K562 (cell line): ENCODE results near the gene ANKRD24. TPM values are rescaled to one million over a fixed set of nuclear protein-coding genes. Genes with fewer than 3 reads are reported as not detected.

Source experiments
- FIP1L1 ChIP-seq: fragments of 200-400 bp; formaldehyde crosslinking; IDR thresholded peaks from 2 replicates; pipeline ENCODE4 v1.6.1; 2018; ENCODE audit warnings: mild to moderate bottlenecking, low read depth, low read length; ENCODE audit not compliant: poor library complexity, severe bottlenecking
- FUS ChIP-seq: fragments of 200-400 bp; formaldehyde crosslinking; optimal IDR thresholded peaks from 2 replicates; pipeline ENCODE3; 2017; ENCODE audit warnings: low read depth, low read length
- GABPA ChIP-seq: fragments of 200-800 bp; sonication (Bioruptor generic); conservative IDR thresholded peaks from 2 replicates; pipeline ENCODE4 v1.6.1; 2016; ENCODE audit warnings: low read depth, missing genetic modification characterization, missing compliant biosample characterization
- GTF2A2 ChIP-seq: IDR thresholded peaks from 2 replicates; pipeline ENCODE4 v1.6.1; 2016; ENCODE audit warnings: mild to moderate bottlenecking, missing genetic modification characterization, missing compliant biosample characterization
- HDAC3 ChIP-seq: fragments of 450-650 bp; IDR thresholded peaks from 2 replicates; pipeline ENCODE4 v1.6.1; 2018; ENCODE audit warnings: borderline replicate concordance, mild to moderate bottlenecking, moderate library complexity; ENCODE audit not compliant: partially characterized antibody
- HEY1 ChIP-seq: fragments of 250-450 bp; sonication (Bioruptor Pico); IDR thresholded peaks from 2 replicates; pipeline ENCODE4 v1.5.0; 2020; ENCODE audit warnings: mild to moderate bottlenecking, moderate library complexity, borderline replicate concordance
- KDM5B ChIP-seq: fragments of 200-600 bp; sonication (generic); IDR thresholded peaks from 2 replicates; pipeline ENCODE4 v1.6.1; 2012; ENCODE audit warnings: low read depth, mild to moderate bottlenecking, moderate library complexity, low read length, control low read depth, inconsistent platforms; ENCODE audit not compliant: insufficient replicate concordance
- KLF10 ChIP-seq: fragments of 250-450 bp; sonication (Bioruptor Pico); IDR thresholded peaks from 2 replicates; pipeline ENCODE4 v1.6.1; 2021; ENCODE audit warnings: matching md5 sums
- NBN ChIP-seq: fragments of 450-650 bp; IDR thresholded peaks from 2 replicates; pipeline ENCODE4 v1.6.1; 2016; ENCODE audit warnings: low read depth, mild to moderate bottlenecking
- NFYB ChIP-seq: IDR thresholded peaks from 2 replicates; pipeline ENCODE4 v1.6.1; 2011; ENCODE audit warnings: mild to moderate bottlenecking, moderate library complexity; ENCODE audit not compliant: insufficient read length; ENCODE audit errors: extremely low read depth
- NONO ChIP-seq, 2 experiments: fragments of 200-400 bp in 1 of 2; fragments of 450-650 bp in 1 of 2; formaldehyde crosslinking in 1 of 2; IDR thresholded peaks; 2 replicates each; pipeline ENCODE4 v1.6.1; 2017; ENCODE audit warnings: low read depth in 2 of 2, mild to moderate bottlenecking in 2 of 2, moderate library complexity in 2 of 2, low read length in 1 of 2
- PML ChIP-seq: IDR thresholded peaks from 2 replicates; pipeline ENCODE4 v1.6.1; 2012; ENCODE audit warnings: low read length, inconsistent platforms
- POLR2H ChIP-seq: IDR thresholded peaks from 2 replicates; pipeline ENCODE4 v1.6.1; 2016; ENCODE audit warnings: missing genetic modification characterization, low read depth, mild to moderate bottlenecking, control low read depth, missing compliant biosample characterization, moderate library complexity
- PTTG1 ChIP-seq: fragments of 450-650 bp; IDR thresholded peaks from 2 replicates; pipeline ENCODE4 v1.6.1; 2016; ENCODE audit warnings: low read depth, mild to moderate bottlenecking, missing genetic modification characterization, missing compliant biosample characterization
- RB1 ChIP-seq: fragments of 450-650 bp; IDR thresholded peaks from 2 replicates; pipeline ENCODE4 v1.6.1; 2017; ENCODE audit warnings: low read depth, mild to moderate bottlenecking
- STAT5A ChIP-seq: IDR thresholded peaks from 2 replicates; pipeline ENCODE4 v1.6.1; 2012; ENCODE audit warnings: low read length, inconsistent platforms, borderline replicate concordance
- ZBTB17 ChIP-seq: fragments of 450-650 bp; formaldehyde crosslinking; IDR thresholded peaks from 2 replicates; pipeline ENCODE4 v1.4.0; 2020; ENCODE audit warnings: mild to moderate bottlenecking
- ZBTB8A ChIP-seq: fragments of 450-650 bp; IDR thresholded peaks from 2 replicates; pipeline ENCODE4 v1.6.1; 2018; ENCODE audit warnings: mild to moderate bottlenecking, moderate library complexity; ENCODE audit not compliant: partially characterized antibody
- ZNF586 ChIP-seq: fragments of 450-650 bp; formaldehyde crosslinking; conservative IDR thresholded peaks from 2 replicates; pipeline ENCODE4 v1.4.0; 2020; ENCODE audit warnings: mild to moderate bottlenecking, moderate library complexity
- ZNF766 ChIP-seq: fragments of 200-800 bp; sonication (Bioruptor generic); conservative IDR thresholded peaks from 2 replicates; pipeline ENCODE4 v1.6.1; 2016; ENCODE audit warnings: missing genetic modification characterization, missing compliant biosample characterization
- ZSCAN29 ChIP-seq: fragments of 450-650 bp; IDR thresholded peaks from 2 replicates; pipeline ENCODE4 v1.6.1; 2017
- polyA plus RNA-seq, 8 experiments: library from polyadenylated mRNA; depleted of rRNA in 4 of 8; stranded (reverse) in 5 of 8; unstranded in 3 of 8; fragments of >200 nt; fragmentation: Nextera tagmentation in 2 of 8; fragmentation: Illumina TruSeq in 1 of 8; extraction: Ambion mirVana in 2 of 8; extraction: Trizol in 1 of 8; gene quantifications; 2 replicates each; pipeline versions ENCODE4 v1.2.1 to v1.2.3, GENCODE V29; 2011 to 2014; ENCODE audit warnings: inconsistent platforms in 1 of 8, missing spikeins in 1 of 8
- total RNA-seq, 7 experiments: library from RNA; depleted of rRNA in 6 of 7; stranded (reverse); fragments of >200 nt in 6 of 7; fragmentation: Illumina TruSeq in 2 of 7; extraction: Trizol in 2 of 7; gene quantifications; 2 replicates each; pipeline versions ENCODE4 v1.2.1 to v1.2.3, GENCODE V29; 2011 to 2021; ENCODE audit warnings: low replicate concordance in 1 of 7
- TF ChIP-seq, protein P1 (sequence below): sonication (generic); formaldehyde crosslinking; IDR thresholded peaks from 2 replicates; pipeline ENCODE4 v1.8.1; 2023; ENCODE audit warnings: mild to moderate bottlenecking, missing genetic modification reagents
- TF ChIP-seq, protein P2 (sequence below): sonication (generic); formaldehyde crosslinking; IDR thresholded peaks from 2 replicates; pipeline ENCODE4 v1.8.0; 2022; ENCODE audit warnings: mild to moderate bottlenecking, missing genetic modification reagents, borderline replicate concordance
- TF ChIP-seq, protein P3 (sequence below), 2 experiments: fragments of 450-650 bp; IDR thresholded peaks; 2 replicates each; pipeline ENCODE4 v1.6.1; 2016

The ANKRD24 gene
- total and polyA plus RNA-seq, 9 of the 15 experiments (the other 6 are each of a cell fraction or from before 2014, with no cell fraction given) = 0.07 to 0.12 (median 0.09) TPM; not detected in 5

DNA sequence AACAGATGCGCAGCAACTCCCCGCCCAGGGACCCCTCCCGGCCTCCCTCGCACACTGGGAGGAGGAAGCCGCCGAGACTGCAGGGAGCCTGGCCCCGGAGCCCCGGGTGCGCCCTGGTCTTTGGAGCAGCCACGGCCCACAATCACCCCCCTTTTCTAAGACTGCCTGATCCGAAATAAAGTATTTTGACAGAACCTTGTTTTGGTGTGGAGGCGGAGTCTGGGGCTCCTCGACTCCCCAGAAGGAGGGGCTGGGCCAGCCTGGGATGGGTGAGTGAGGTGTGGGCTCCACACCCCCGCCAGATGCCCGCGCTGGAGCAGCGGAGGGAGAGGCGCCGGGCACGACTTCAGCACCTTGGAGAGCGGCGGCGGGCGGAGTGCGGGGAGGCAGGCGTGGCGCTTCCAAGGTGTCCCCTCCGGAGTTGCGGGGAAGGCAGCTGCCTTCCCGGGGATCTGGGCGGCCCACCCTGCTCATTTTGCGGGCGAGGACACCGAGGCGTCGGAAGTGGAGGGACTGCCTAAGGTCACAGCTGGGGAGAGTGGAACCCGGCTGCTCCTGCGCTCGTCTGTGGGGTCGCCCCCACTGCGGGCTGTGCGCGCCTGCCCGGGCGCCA, 9.5 kb upstream of the ANKRD24 start (continued):
- no peak for TF ChIP-seq NONO (IDR thresholded peaks at IDR 0.05; ENCODE audit: low read depth in 2 of 2, low read length in 1 of 2)
- TF ChIP-seq FIP1L1 = peak; percentile 54
- TF ChIP-seq NBN = no peak
- no peak for TF ChIP-seq RB1
- TF ChIP-seq ZNF586 (CRISPR knock-in tag) = no peak
- TF ChIP-seq FUS = no peak
- TF ChIP-seq GABPA (tag) = no peak
- TF ChIP-seq GTF2A2 (tag) = no peak
- TF ChIP-seq ZBTB8A = no peak
- TF ChIP-seq, protein P1, sequence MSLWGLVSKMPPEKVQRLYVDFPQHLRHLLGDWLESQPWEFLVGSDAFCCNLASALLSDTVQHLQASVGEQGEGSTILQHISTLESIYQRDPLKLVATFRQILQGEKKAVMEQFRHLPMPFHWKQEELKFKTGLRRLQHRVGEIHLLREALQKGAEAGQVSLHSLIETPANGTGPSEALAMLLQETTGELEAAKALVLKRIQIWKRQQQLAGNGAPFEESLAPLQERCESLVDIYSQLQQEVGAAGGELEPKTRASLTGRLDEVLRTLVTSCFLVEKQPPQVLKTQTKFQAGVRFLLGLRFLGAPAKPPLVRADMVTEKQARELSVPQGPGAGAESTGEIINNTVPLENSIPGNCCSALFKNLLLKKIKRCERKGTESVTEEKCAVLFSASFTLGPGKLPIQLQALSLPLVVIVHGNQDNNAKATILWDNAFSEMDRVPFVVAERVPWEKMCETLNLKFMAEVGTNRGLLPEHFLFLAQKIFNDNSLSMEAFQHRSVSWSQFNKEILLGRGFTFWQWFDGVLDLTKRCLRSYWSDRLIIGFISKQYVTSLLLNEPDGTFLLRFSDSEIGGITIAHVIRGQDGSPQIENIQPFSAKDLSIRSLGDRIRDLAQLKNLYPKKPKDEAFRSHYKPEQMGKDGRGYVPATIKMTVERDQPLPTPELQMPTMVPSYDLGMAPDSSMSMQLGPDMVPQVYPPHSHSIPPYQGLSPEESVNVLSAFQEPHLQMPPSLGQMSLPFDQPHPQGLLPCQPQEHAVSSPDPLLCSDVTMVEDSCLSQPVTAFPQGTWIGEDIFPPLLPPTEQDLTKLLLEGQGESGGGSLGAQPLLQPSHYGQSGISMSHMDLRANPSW (CRISPR knock-in tag) = no peak
- TF ChIP-seq KDM5B = no peak
- TF ChIP-seq PML = no peak
- TF ChIP-seq, protein P2, sequence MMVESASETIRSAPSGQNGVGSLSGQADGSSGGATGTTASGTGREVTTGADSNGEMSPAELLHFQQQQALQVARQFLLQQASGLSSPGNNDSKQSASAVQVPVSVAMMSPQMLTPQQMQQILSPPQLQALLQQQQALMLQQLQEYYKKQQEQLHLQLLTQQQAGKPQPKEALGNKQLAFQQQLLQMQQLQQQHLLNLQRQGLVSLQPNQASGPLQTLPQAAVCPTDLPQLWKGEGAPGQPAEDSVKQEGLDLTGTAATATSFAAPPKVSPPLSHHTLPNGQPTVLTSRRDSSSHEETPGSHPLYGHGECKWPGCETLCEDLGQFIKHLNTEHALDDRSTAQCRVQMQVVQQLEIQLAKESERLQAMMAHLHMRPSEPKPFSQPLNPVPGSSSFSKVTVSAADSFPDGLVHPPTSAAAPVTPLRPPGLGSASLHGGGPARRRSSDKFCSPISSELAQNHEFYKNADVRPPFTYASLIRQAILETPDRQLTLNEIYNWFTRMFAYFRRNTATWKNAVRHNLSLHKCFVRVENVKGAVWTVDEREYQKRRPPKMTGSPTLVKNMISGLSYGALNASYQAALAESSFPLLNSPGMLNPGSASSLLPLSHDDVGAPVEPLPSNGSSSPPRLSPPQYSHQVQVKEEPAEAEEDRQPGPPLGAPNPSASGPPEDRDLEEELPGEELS = 0 out of 2 replicates have a peak, but pooled peaks have one; percentile 68
- TF ChIP-seq, protein P3, sequence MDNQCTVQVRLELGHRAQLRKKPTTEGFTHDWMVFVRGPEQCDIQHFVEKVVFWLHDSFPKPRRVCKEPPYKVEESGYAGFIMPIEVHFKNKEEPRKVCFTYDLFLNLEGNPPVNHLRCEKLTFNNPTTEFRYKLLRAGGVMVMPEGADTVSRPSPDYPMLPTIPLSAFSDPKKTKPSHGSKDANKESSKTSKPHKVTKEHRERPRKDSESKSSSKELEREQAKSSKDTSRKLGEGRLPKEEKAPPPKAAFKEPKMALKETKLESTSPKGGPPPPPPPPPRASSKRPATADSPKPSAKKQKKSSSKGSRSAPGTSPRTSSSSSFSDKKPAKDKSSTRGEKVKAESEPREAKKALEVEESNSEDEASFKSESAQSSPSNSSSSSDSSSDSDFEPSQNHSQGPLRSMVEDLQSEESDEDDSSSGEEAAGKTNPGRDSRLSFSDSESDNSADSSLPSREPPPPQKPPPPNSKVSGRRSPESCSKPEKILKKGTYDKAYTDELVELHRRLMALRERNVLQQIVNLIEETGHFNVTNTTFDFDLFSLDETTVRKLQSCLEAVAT (IDR thresholded peaks at IDR 0.05) = no peak
- TF ChIP-seq KLF10 = no peak
- TF ChIP-seq HDAC3 = no peak
- TF ChIP-seq NFYB = no peak
- no peak for TF ChIP-seq ZBTB17 (CRISPR knock-in tag)
- TF ChIP-seq ZSCAN29 = no peak
- no peak for TF ChIP-seq POLR2H (tag)
- no peak for TF ChIP-seq STAT5A
- TF ChIP-seq PTTG1 = no peak
- TF ChIP-seq ZNF766 (CRISPR knock-in tag) = no peak
- no peak for TF ChIP-seq HEY1 (CRISPR knock-in tag)
